Left lung (tissue), 10 donors: ENCODE data around the gene SSH3. TPM values are rescaled to one million over a fixed set of nuclear protein-coding genes. Genes with fewer than 3 reads are reported as not detected.
A peak's percentile ranks its signal among the peaks of the same experiment; 100 is the strongest.

Source experiments
- ATAC-seq: fragments of 200-7000 bp; cut with Tn5 transposase; one replicate; pipeline ENCODE4 v1.9.1; 2020; ENCODE audit warnings: moderate library complexity
- DNase-seq, 4 donors: peaks; one replicate each; pipeline ENCODE4 v3.0.0-alpha.2; 2013 to 2020
- H3K27ac ChIP-seq, 2 donors: fragments of 200-600 bp; sonication (generic) in 1 of 2; one replicate each; pipeline versions ENCODE4 v1.5.0 to v1.8.0; 2020 to 2021
- H3K27me3 ChIP-seq, 2 donors: fragments of 200-600 bp; sonication (generic) in 1 of 2; one replicate each; pipeline versions ENCODE4 v1.5.0 to v1.8.0; 2020 to 2021
- H3K36me3 ChIP-seq, 2 donors: fragments of 200-600 bp; sonication (generic) in 1 of 2; one replicate each; pipeline versions ENCODE4 v1.5.0 to v1.8.0; 2020 to 2021
- H3K4me1 ChIP-seq, 2 donors: fragments of 200-600 bp; one replicate each; pipeline ENCODE4 v1.8.0; 2021
- H3K4me3 ChIP-seq, 2 donors: fragments of 200-600 bp; sonication (generic) in 1 of 2; one replicate each; pipeline versions ENCODE4 v1.5.0 to v1.8.0; 2020 to 2021; ENCODE audit warnings: mild to moderate bottlenecking in 1 of 2
- H3K9me3 ChIP-seq, 2 donors: fragments of 200-600 bp; sonication (generic) in 1 of 2; one replicate each; pipeline versions ENCODE4 v1.5.0 to v1.8.0; 2020 to 2021
- intact Hi-C, 2 donors: fragments of 100-400 bp; cut with DNase I; formaldehyde crosslinking; loops; one replicate each; pipeline versions ENCODE4 v1.11.2 to v1.14.2; 2022
- polyA plus RNA-seq, 6 donors: library from polyadenylated mRNA; unstranded; fragments of 120-200 nt; gene quantifications; one replicate each; pipeline ENCODE4 v1.2.1, GENCODE V29; 2013; ENCODE audit not compliant: insufficient read length in 6 of 6
- total RNA-seq, 2 donors: library from RNA; stranded (reverse); fragmentation: NEBNext Ultra II Directional; extraction: Animal tissue kit (Norgen Biotek cat#: 25700); gene quantifications; one replicate each; pipeline ENCODE4 v1.2.1, GENCODE V29; 2021
- TF ChIP-seq, protein P1 (sequence below), 2 donors: fragments of 200-600 bp; sonication (generic) in 1 of 2; IDR thresholded peaks; one replicate each; pipeline versions ENCODE4 v1.5.0 to v1.8.0; 2021; ENCODE audit warnings: antibody characterized with exemption in 2 of 2
- donor health status: DM: no; HTN: yes; CAD: no.
- donor health status: DM: no; HTN: no; CAD: no.

SSH3 gene
- total and polyA plus RNA-seq, 8 donors: 23.0 to 44.9 (median 29.5) TPM

DNA sequence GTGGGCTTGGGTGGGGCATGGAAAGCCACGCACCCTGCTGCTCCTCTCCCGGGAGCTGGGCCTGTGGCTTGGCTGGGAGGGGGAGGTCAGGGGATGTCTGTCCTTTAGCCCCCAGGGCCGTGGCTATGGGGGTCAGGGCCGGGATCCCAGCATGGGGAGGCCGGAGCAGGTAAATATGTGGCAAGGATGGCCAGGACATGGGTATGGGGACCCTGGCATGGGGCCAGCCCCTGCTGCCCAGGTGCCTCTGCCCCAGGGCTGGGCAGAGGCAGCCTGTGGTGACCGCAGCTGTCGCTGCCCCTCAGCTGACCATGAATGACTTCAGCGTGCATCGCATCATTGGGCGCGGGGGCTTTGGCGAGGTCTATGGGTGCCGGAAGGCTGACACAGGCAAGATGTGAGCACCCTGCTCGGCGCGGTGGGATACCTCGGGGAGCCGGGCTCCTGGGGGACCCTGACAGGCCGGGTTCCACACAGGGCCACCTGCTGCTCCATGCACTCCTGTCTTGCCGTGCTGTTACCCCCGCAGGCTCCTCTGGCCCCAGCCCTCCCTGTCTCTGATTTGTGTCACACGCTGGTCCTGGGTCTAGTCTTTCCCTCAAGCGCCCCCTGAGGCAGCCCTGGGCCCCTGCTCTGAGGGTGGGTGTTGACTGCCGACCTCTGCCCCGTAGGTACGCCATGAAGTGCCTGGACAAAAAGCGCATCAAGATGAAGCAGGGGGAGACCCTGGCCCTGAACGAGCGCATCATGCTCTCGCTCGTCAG is 22.4 kb upstream of the SSH3 start:
- Histone ChIP-seq H3K4me3 (no peak overlapping the region), H3K27me3 (no peaks in the 10 kb centered on the region), H3K9me3 (no peaks in the 10 kb centered on the region), H3K36me3 (peaks cover 0 to 80% of the 10 kb centered on the region in 2 donors), H3K27ac (peak overlapping the region in 1 of 2 donors; percentile 100), H3K4me1 (peaks cover 26 to 99% of the 10 kb centered on the region in 2 donors)
- ATAC-seq (no peak), DNase-seq (peak in 2 of 4 donors; percentile 26 to 79)
- intact Hi-C loops: no loop called here
- TF ChIP-seq, protein P1, sequence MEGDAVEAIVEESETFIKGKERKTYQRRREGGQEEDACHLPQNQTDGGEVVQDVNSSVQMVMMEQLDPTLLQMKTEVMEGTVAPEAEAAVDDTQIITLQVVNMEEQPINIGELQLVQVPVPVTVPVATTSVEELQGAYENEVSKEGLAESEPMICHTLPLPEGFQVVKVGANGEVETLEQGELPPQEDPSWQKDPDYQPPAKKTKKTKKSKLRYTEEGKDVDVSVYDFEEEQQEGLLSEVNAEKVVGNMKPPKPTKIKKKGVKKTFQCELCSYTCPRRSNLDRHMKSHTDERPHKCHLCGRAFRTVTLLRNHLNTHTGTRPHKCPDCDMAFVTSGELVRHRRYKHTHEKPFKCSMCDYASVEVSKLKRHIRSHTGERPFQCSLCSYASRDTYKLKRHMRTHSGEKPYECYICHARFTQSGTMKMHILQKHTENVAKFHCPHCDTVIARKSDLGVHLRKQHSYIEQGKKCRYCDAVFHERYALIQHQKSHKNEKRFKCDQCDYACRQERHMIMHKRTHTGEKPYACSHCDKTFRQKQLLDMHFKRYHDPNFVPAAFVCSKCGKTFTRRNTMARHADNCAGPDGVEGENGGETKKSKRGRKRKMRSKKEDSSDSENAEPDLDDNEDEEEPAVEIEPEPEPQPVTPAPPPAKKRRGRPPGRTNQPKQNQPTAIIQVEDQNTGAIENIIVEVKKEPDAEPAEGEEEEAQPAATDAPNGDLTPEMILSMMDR (IDR thresholded peaks at IDR 0.05): no peak

DNA sequence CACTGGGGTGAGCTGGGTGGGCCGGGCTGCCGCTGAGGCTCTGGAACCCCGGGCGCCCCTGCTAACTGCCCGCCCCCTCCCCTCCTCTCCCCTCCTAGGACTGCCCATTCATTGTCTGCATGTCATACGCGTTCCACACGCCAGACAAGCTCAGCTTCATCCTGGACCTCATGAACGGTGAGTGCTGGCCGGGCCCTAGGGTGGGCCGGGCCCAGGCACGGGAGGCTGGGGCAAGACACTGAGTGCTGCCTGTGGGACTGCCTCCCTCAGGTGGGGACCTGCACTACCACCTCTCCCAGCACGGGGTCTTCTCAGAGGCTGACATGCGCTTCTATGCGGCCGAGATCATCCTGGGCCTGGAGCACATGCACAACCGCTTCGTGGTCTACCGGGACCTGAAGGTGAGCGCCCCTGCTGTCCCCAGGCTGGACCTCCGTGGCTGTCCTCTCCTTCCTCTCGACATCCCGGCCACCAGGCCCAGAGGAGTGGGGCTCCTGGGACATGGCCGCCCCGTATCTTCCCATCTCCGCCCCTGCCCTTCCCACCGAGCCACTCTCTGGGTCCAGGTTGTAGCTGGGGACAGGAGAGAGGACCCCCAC is 21.7 kb upstream of the SSH3 start:
- TF ChIP-seq, protein P1 (IDR thresholded peaks at IDR 0.05): no peak
- H3K27me3 ChIP-seq: no peaks in the 10 kb centered on the region
- ATAC-seq (no peak), DNase-seq (peak in 1 of 4 donors; percentile 23)
- no peaks in the 10 kb centered on the region for H3K9me3 ChIP-seq
- no peak overlapping the region for H3K4me3 ChIP-seq
- intact Hi-C loops: no loop called here
- H3K4me1 ChIP-seq: peaks cover 19 to 99% of the 10 kb centered on the region in 2 donors
- peaks cover 0 to 87% of the 10 kb centered on the region in 2 donors for H3K36me3 ChIP-seq
- peak overlapping the region in 1 of 2 donors; percentile 100 for H3K27ac ChIP-seq

DNA sequence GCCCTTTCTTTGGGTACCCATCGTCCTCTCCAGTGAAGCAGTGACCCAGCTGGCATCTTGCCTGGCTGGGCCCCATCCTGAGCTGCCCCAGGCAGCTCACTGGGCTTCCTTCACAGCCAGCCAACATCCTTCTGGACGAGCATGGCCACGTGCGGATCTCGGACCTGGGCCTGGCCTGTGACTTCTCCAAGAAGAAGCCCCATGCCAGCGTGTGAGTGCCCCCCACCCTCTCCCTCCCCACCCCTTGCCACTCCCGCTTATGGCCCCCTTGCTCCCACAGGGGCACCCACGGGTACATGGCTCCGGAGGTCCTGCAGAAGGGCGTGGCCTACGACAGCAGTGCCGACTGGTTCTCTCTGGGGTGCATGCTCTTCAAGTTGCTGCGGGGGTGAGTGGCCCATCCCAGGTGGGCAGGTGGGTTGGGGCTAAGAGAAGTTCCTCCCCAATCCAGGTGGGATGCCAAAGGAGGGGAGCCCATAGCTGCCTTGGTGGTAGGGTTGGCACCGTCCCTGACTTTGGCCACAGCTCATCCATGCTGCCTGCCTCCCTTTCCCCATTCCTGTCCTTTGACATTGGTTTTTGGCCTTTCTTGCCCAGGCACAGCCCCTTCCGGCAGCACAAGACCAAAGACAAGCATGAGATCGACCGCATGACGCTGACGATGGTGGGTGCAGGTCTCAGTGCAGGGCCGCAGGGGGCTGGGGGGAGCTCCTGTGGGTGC is 21.0 kb upstream of the SSH3 start:
- DNase-seq (peak in 2 of 4 donors; percentile 32 to 58), ATAC-seq (no peak)
- Histone ChIP-seq H3K4me1 (peaks cover 15 to 99% of the 10 kb centered on the region in 2 donors), H3K9me3 (no peaks in the 10 kb centered on the region), H3K36me3 (peaks cover 0 to 94% of the 10 kb centered on the region in 2 donors), H3K27me3 (no peaks in the 10 kb centered on the region), H3K4me3 (no peak overlapping the region), H3K27ac (peak overlapping the region; percentile 58 to 100)
- TF ChIP-seq, protein P1 (IDR thresholded peaks at IDR 0.05): no peak
- intact Hi-C loops: no loop called here

DNA sequence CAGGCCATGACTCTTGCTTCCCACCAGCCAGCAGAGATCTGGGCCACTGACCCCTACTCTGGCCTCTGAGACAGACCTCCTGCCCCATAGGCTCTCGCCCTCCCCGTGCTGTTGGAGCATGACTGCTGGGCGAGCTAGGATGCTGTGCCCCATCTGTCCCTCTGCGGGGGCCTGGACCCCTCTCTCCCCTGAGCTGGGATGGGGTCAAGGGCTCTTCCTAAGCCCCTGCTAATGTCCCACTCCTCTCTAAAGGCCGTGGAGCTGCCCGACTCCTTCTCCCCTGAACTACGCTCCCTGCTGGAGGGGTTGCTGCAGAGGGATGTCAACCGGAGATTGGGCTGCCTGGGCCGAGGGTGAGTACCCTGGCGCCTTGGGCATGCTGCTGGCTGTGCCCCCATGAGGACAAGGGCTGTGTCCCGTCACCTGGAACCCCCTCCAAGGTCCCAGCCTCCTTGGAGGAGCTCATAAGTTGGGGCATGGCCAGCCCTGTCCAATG is 20.4 kb upstream of the SSH3 start:
- intact Hi-C loops: no loop called here
- peak in 2 of 4 donors; percentile 35 to 72 for DNase-seq
- Histone ChIP-seq H3K4me3 (peak overlapping the region in 1 of 2 donors; percentile 89), H3K27me3 (no peaks in the 10 kb centered on the region), H3K4me1 (peaks cover 15 to 99% of the 10 kb centered on the region in 2 donors), H3K27ac (peak overlapping the region; percentile 58 to 100), H3K9me3 (no peaks in the 10 kb centered on the region), H3K36me3 (peaks cover 0 to 96% of the 10 kb centered on the region in 2 donors)
- TF ChIP-seq, protein P1 (IDR thresholded peaks at IDR 0.05): no peak
- ATAC-seq: no peak
